GM18909 (cell line): ENCODE data around the gene HAND1.

Source experiments
- ATAC-seq: cut with Tn5 transposase; IDR thresholded peaks from one replicate; pipeline ENCODE4 v1.9.1; 2021; ENCODE audit warnings: mild to moderate bottlenecking; ENCODE audit not compliant: unreplicated experiment, poor library complexity

Gene HAND1

DNA sequence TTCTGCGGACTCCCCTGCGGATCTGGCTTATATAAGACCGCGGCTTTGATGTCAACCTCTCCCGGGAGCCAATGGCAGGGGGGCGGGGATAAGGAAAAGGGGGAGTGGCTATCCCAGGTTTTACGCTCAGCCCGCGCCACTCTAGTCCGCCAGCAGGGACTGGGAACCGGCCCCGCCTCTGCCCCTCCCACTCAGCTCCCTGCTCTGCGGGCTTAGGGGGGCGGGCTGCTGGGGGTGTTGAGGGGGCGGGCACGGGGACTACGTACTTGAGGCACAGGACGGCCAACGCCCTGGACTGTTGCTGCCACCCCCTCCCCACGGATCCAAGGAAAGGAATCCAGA is at the start of gene HAND1:
Gene HAND1 (minus strand): TSS at position 4 of the 342 bp plus-strand sequence. CDS start 219 bp downstream, outside the sequence.
- no peak for ATAC-seq

DNA sequence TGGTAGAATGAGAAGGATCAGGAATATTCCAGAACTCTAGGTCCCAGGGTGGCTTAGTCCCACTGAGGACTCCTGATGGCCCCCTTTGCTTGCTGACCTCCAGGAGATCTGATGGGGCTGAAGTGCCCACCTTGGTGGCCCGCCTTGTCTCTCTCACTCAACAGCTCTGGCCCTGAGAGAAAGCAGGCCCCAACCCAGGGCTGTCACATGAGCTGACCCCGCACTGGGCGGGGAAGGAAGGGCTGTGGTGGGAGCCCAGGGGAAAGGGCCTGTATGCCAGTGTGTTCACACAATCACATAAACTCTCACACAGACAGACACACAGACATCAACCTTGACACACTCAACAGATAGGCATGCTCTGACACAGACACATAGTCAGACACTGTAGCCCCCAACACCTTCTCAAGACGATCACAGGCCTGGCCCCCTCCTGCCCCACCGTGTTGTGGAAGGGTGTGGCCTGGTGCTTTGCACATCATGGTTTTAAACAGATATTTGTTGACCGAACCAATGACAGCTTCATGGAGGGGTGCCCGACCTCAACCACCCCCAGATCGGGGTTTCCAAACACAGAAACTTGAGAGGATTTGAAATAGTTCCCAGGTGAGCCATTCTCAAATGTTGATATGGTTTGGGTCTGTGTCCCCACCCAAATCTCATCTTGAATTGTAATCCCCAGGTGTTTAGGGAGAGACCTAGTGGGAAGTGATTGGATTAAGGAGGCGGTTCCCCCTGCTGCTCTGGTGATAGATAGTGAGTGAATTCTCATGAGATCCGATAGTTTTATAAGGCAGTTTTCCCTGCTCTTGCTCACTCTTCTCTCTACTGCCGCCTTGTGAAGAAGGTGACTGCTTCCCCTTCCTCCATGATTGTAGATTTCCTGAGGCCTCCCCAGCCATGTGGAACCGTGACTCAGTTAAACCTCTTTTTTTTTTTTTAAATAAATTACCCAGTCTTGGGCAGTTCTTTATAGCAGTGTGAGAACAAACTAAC is 48.5 kb upstream of the HAND1 start:
- no peak for ATAC-seq

DNA sequence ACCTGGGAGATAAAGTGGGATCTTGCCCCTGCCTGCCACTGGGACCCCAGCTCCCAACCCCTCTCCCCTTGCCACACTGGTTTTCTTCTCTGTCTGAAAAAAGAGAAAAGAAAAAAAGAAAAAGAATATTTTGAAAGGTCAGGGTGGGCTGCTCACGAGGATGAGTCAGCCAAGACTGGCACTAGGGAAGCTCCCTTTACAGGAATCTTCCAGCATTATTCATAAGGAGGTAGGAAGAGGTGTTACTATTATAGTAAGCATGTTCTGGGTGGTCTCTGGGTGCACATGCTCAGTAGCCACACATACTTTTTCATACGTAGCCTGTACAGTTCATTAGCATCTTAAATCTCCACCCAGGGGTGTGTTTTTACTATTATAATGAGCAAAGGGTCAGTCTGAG is 46.8 kb upstream of the HAND1 start:
- ATAC-seq = no peak

DNA sequence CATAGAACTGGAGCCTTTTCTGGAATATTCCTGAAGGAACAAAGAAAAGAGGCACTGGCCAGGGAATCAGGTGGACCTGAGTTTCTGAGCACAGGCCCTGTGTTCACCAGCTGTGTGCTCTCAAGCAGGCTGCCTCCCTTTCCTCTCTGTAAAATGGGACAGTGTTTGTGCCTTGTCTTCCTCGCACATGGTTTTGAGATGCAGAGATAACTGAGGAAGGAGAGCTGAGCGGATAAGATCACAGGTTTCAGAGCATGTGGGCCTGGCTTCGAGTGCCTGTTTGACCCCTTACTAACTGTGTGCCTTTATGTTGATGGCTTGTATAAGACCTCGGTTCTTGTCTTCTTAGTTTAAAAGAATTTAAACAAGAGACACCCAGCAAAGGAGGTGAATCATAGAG is 46.2 kb upstream of the HAND1 start:
- ATAC-seq = no peak

DNA sequence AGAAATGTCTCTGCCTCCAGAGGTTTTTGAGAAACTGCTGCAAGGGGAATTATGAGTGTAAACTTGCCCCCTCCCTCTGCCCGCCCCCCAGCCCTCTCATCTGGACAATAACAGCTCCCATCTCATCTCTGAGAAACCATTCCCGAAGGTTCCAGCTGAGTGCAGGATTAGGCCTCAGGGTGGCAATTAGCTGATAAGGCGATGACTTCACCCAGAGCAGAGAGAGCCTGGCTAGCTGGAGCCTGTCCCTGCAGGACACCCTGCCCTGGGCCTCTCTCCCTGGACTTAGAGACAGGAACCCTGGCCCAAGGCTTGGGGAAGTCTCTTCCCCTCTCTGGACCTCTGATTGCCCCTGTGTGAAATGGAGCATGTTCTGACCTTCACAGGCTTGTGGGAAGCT is 45.7 kb upstream of the HAND1 start:
- ATAC-seq = no peak

DNA sequence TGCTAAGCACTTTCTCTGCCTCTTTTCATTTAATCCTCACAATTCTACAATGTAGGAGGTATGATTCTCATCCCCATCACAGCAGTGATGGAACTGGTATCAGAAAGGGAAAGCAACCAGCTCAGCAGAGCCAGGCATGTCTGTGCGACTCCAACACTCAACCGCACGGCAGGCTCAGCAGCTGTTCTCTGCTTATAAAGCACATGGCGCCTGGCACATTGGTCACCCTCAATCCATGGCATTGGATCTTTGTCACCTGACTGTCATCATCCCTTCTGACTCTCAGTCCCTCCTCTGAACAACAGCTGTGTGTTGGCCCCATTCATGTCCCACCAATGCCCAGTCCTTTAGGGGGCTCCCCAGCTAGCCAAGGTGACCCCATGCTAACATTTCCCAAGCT is 45.1 kb upstream of the HAND1 start:
- no peak for ATAC-seq

DNA sequence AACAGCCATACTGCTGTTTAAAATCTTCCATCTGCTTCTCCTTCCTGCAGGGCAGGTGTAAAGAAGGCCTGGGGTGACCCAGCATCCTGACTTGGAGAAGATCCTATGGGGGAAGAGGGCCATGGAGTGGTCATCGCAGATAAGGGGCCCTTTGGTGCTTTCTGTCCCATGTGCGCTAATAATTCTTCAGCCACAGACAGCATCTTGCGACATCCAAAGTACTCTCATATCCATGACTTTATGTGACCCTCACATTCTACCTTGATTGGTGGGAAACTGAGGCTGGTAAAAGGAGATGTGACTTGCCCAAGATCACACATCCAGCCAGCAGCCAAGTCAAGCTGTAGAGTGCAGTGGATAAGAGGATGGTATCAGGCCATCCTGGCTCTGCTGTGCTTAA is 44.3 kb upstream of the HAND1 start:
- ATAC-seq = no peak

DNA sequence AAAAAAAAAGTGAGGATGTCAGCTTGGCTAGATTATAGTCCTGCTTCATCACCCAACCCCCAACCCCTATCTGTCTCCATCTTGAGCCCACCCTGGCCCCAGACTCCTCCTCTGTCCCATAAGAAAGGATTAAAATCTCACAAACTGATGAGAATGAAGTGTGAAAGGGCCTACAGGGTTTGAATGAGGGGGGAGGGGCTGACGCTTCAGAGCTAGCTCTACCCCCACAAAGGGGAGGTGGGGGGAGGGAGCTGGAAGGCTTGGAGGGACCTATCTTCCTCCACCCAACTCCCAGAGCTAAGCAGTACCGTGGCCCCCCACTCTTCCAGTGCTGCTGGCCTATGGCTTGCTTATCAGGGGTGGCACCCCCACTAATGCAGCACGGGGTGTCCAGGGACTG is 43.7 kb upstream of the HAND1 start:
- ATAC-seq = no peak

DNA sequence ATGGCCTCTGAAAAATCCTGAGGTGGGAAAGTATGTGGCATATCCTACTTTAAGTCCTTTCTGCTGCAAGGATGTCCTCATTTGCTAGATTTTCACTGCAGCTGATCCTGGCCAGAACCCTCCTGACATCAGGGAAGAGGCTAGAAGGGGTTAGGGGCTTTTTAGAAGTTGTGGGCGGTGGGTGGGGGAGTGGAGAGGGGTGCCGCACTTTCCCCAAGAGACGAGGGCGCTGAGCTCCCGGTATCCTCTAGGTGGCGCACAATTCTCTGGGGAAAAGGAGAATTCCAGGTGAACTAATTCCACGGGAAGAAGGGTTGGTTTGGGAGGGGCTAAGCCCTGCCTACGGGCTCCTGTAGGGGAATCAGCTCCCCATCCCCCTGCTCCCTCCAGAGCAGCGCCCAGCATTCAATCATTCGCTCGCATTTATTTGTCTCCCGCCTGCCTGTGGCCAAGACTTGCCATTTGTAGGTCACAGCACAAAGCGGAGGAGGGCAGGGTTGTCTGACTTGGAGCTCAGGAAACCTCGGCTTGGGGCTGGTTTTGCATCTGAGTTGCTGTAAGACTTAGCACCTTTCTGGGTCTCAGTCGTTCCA is 42.9 kb upstream of the HAND1 start:
- no peak for ATAC-seq

DNA sequence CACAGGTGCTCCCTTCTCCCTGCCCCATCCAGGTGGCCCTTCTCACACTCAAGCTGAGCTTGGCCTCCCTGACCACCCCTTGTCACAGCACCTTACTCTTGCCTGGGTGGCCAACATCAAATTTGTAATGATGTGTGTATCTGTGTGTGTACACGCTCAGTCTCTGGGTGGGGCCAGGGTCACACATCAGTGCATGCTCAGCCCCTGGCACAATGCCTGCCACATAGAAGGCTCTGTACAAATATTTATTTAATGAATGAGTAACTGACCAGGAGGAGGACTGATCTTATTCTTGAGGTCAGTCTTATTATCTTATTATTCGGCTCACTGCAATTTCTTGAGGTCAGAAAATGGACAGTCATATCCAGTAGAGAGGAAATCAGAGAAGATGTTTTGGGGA is 41.3 kb upstream of the HAND1 start:
- ATAC-seq = no peak

DNA sequence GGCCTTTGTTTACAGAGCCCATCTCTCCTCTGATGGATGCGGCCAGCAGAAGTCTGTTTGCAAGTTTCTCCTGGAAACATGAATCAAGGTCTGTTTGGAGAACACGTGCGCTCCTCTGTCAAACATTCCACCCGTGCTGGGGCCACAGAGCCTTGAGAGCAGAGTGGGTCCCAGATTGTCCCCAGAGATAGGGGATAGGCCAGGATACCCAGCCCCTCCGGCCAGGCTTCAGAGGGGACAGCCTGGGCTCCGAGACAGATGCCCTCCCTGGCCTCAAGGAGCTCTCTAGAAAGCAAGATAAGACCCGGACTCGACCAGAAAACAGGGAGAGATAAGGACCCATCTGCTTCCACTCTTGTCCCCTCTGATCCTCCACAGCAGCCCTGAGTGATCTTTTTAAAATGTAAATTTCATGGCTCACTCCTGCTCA is 40.4 kb upstream of the HAND1 start:
- ATAC-seq = no peak

DNA sequence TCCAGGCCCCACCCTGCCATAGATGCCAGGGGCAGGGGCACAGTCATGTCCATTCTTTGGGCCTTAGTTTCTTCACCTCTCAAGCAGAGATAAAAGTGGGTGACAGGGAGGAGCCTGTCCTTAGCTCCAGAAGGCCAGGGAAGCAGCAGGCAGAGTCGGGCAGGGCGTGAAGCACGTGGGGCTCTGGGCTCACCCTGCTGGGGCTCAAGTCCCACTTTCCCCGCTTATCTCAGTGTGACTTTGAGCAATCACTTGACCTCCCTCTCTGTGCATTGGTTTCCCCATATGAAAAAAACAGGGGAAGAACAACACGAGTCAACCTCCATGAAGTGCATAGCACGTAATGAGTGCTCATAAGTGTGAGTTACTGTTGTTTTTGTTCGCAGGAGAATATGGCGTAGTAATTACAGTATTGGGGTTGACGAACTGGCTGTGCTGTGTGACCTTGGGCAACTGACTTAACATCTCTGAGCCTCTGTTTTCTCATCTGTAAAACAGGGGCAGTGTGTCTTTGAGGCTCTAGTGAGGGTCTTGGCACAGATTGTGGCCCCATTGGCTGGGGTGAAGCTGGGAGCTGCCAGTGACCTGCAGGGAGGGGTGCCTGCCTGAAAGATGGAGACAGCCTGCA is 39.9 kb upstream of the HAND1 start:
- no peak for ATAC-seq

DNA sequence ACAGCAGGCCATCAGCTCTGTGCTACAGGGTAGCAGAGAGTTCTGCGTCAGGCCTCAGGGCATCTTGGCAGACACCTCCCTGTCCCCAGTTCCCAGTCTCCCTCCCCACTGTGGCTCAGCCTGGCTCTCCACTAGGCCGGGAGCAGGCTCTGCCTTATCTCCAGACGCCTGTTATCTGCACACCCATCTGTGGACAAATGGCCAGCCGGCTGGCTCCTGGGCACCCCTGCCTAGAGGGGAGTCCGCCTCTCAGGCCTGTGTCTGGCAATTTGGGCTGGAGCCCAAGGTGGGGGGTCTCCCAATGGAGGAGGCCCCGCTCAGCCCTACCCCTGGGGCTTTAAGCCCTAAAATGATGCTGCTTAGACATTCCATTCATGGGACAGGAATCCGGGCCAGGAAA is 39.2 kb upstream of the HAND1 start:
- ATAC-seq = no peak

DNA sequence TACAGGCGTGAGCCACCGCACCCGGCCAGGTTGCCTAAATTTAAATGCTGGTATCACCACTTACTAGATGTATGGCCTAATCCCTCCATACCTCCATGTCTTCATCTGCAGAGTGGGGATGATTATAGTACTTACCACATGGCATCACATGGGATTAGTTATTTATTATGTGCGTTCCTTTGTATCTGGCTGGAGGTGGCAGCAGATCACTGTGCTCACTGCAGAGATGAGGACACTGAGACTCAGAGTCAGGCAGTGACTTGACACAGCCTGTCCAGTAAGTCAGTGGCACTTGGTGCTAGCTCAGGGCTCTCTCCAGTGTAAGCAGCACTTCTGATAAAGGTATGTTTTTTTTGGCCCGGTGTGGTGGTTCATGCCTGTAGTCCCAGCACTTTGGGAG is 38.4 kb upstream of the HAND1 start:
- no peak for ATAC-seq

DNA sequence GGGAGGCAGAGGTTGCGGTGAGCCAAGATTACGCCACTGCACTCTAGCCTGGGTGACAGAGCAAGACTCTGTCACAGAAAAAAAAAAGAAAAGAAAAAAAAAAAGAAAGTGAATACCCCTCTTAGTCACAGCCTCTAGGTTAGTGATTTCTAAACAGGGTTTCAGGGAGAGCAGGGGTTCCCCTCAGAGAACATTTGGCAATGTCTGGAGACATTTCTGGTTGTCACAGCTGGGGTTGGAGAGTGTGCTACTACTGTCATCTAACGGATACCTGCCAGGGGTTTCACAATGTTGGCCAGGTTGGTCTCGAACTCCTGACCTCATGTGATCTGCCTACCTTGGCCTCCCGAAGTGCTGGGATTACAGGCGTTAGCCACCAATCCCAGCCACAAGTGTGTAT is 37.5 kb upstream of the HAND1 start:
- ATAC-seq = peak; percentile 71

DNA sequence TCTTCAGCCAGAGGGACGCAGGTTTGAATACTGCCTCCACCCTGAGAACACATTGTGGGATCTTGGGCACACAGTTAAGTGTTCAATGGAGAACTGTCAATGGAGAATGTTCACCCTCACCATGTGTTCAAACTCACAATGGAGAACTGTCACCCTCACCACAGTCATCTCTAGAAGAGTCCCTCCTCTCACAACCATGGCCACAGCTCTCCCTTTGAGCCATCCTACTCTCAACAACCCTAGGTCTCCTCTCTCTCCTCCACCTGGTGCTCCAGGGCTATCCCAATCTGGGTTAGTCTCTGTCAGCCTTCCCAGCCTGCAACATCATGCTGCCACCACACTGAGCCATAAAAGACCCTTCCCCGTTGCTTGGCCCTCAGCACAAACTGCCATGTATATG is 36.3 kb upstream of the HAND1 start:
- peak; percentile 42 for ATAC-seq

DNA sequence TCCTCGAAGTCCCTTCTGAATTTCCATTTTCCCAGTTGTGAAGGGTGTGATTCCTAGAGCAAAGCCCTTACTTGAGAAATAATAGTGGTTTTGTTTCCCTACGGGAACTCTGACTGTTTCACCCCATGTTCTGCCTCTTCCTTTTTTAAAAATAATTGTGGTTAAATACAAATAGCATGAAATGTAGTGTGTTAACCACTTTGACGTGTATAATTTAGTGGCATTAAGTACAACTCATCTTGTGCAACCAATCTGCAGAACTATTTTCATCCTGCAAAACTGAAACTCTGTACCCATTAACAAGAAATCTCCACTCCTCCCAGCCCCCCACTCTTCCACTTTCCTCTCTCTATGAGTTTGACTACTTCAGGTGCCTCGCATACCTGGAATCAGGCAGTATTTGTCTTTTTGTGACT is 35.6 kb upstream of the HAND1 start:
- peak; percentile 49 for ATAC-seq

DNA sequence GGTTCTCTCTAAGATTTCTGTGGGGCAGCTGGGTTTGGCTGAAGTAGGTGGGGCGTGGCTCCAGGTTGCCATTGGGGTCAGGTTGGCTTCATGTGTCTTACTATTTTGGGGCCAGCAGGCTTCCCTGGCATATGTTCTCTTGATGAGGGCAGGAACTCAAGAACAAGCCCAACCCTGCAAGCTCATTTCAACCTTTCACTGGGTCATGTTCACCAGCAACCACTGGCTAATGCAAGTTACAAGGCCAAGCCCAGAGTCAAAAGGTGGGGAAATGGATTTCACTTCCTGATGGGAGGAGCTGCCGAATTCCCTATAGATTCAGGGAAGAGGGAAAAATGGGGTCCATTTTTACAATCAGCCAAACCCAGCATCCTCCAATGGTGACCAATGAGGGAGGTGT is 34.0 kb upstream of the HAND1 start:
- ATAC-seq = no peak

DNA sequence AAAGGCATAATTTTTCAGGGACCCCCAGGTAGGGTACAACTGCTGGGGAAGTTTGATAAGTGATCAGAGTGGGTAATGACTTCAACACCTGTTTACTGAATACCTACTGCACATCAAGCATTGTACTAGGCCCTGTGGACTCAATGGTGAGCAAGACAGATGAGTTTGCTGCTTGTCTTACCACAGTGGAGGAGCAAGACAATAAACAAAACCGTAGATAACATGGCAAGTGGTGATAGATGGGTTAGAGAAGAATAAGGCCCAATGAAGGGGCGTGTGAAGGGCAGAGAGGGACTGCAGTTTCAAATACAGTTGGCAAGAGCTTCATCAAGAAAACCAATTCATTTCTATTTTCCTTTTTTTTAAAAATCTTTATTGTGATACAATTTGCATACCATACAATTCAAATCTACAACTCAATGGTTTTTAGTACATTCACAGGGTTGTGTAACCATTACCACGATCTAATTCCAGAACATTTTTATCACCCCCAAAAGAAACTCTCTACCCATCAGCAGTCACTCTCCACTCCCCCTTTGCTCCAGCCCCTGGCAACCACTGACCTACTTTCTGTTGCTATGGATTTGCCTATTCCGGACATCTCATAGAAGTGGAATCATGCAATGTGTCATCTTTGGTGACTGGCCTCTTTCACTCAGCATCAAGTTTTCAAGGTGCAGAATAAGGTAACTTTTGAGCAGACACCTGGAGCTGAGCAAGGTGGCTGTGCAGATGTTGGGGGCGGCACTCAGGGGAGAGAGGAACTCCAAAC is 31.9 kb upstream of the HAND1 start:
- no peak for ATAC-seq

DNA sequence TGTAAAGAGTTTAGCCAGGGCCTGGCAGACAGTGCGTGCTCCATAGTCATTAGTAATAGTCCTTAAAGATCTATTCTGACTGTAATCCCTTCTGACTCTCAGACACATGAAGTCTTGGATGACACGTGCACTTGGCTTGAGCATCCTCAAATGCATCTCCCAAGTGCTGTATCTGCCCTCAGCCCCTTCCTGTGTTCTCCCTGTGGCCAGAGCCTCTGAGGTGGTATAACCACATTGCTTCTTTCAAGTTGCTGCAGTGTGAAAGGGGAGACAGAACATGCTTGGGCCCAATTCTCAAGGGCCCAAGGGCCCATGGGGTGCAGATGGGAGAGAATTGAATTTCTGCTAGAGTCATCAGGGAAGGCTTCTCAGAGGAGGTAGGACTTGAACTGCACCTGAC is 30.1 kb upstream of the HAND1 start:
- ATAC-seq = no peak

DNA sequence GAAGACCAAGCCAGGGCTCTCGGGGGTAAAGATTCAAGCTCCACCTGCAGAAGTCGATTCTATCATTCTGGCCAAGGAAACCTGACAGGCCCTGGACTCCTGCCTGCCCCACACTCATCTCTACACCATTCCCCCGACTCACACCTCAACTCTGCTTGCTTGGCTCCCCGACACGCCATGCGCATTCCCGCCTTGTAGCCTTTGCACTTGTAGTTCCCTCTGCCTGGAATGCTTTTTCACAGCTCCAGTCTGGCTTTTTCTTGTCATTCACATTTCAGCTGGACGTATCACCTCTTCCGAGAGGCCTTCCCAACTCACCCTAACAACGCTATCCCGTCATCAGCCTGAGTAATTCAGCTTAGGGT is 28.7 kb upstream of the HAND1 start:
- no peak for ATAC-seq
